Left lung (tissue), 10 donors: ENCODE data around the gene GPR15. TPM values are rescaled to one million over a fixed set of nuclear protein-coding genes. Genes with fewer than 3 reads are reported as not detected.

Experiments
- ATAC-seq: fragments of 200-7000 bp; cut with Tn5 transposase; one replicate; pipeline ENCODE4 v1.9.1; 2020; ENCODE audit warnings: moderate library complexity
- DNase-seq, 4 donors: peaks; one replicate each; pipeline ENCODE4 v3.0.0-alpha.2; 2013 to 2020
- H3K27ac ChIP-seq, 2 donors: fragments of 200-600 bp; sonication (generic) in 1 of 2; one replicate each; pipeline versions ENCODE4 v1.5.0 to v1.8.0; 2020 to 2021
- H3K27me3 ChIP-seq, 2 donors: fragments of 200-600 bp; sonication (generic) in 1 of 2; one replicate each; pipeline versions ENCODE4 v1.5.0 to v1.8.0; 2020 to 2021
- H3K36me3 ChIP-seq, 2 donors: fragments of 200-600 bp; sonication (generic) in 1 of 2; one replicate each; pipeline versions ENCODE4 v1.5.0 to v1.8.0; 2020 to 2021
- H3K4me1 ChIP-seq, 2 donors: fragments of 200-600 bp; one replicate each; pipeline ENCODE4 v1.8.0; 2021
- H3K4me3 ChIP-seq, 2 donors: fragments of 200-600 bp; sonication (generic) in 1 of 2; one replicate each; pipeline versions ENCODE4 v1.5.0 to v1.8.0; 2020 to 2021; ENCODE audit warnings: mild to moderate bottlenecking in 1 of 2
- H3K9me3 ChIP-seq, 2 donors: fragments of 200-600 bp; sonication (generic) in 1 of 2; one replicate each; pipeline versions ENCODE4 v1.5.0 to v1.8.0; 2020 to 2021
- CTCF ChIP-seq, 2 donors: fragments of 200-600 bp; sonication (generic) in 1 of 2; IDR thresholded peaks; one replicate each; pipeline versions ENCODE4 v1.5.0 to v1.8.0; 2021; ENCODE audit warnings: antibody characterized with exemption in 2 of 2
- intact Hi-C, 2 donors: fragments of 100-400 bp; cut with DNase I; formaldehyde crosslinking; loops; one replicate each; pipeline versions ENCODE4 v1.11.2 to v1.14.2; 2022
- polyA plus RNA-seq, 6 donors: library from polyadenylated mRNA; unstranded; fragments of 120-200 nt; gene quantifications; one replicate each; pipeline ENCODE4 v1.2.1, GENCODE V29; 2013; ENCODE audit not compliant: insufficient read length in 6 of 6
- total RNA-seq, 2 donors: library from RNA; stranded (reverse); fragmentation: NEBNext Ultra II Directional; extraction: Animal tissue kit (Norgen Biotek cat#: 25700); gene quantifications; one replicate each; pipeline ENCODE4 v1.2.1, GENCODE V29; 2021
- donor health status: DM: no; HTN: yes; CAD: no.
- donor health status: DM: no; HTN: no; CAD: no.

Gene GPR15
- total and polyA plus RNA-seq, 8 donors = 0.58 TPM; not detected in 7

GRCh38 chr3:98529856-98530459 is 1.8 kb upstream of the GPR15 start:
- no peak overlapping the region for H3K27ac ChIP-seq
- no peaks in the 10 kb centered on the region for H3K4me1 ChIP-seq
- ATAC-seq (no peak), DNase-seq (no peak)
- H3K36me3 ChIP-seq = no peaks in the 10 kb centered on the region
- no peaks in the 10 kb centered on the region for H3K9me3 ChIP-seq
- no peak overlapping the region for H3K4me3 ChIP-seq
- intact Hi-C loops = no loop called here
- no peak for TF ChIP-seq CTCF (IDR thresholded peaks at IDR 0.05)
- H3K27me3 ChIP-seq = no peaks in the 10 kb centered on the region

GRCh38 chr3:98530676-98531075 is 1.1 kb upstream of the GPR15 start:
- Histone ChIP-seq H3K27ac (no peak overlapping the region), H3K4me3 (no peak overlapping the region), H3K4me1 (no peaks in the 10 kb centered on the region), H3K9me3 (no peaks in the 10 kb centered on the region), H3K27me3 (no peaks in the 10 kb centered on the region), H3K36me3 (no peaks in the 10 kb centered on the region)
- DNase-seq (no peak), ATAC-seq (no peak)
- intact Hi-C loops = no loop called here
- TF ChIP-seq CTCF (IDR thresholded peaks at IDR 0.05) = no peak

GRCh38 chr3:98532275-98532637 is 478 bp downstream of the GPR15 start:
- intact Hi-C loops = no loop called here
- no peak for ATAC-seq
- TF ChIP-seq CTCF (IDR thresholded peaks at IDR 0.05) = no peak
- no peaks in the 10 kb centered on the region for H3K4me1 ChIP-seq
- H3K27me3 ChIP-seq = no peaks in the 10 kb centered on the region
- H3K9me3 ChIP-seq = no peaks in the 10 kb centered on the region
- no peak overlapping the region for H3K4me3 ChIP-seq
- no peak for DNase-seq
- no peaks in the 10 kb centered on the region for H3K36me3 ChIP-seq
- H3K27ac ChIP-seq = no peak overlapping the region

- Histone ChIP-seq H3K4me1 (no peaks in the 10 kb centered on the region), H3K4me3 (no peak overlapping the region), H3K9me3 (no peaks in the 10 kb centered on the region), H3K36me3 (no peaks in the 10 kb centered on the region), H3K27ac (no peak overlapping the region), H3K27me3 (no peaks in the 10 kb centered on the region)
- ATAC-seq (no peak), DNase-seq (no peak)
- no peak for TF ChIP-seq CTCF (IDR thresholded peaks at IDR 0.05)
- intact Hi-C loops = no loop called here
Measured at GRCh38 chr3:98532709-98533571, 1.2 kb downstream of the GPR15 start.

- intact Hi-C loops = no loop called here
- Histone ChIP-seq H3K9me3 (no peaks in the 10 kb centered on the region), H3K36me3 (no peaks in the 10 kb centered on the region), H3K4me3 (no peak overlapping the region), H3K4me1 (no peaks in the 10 kb centered on the region), H3K27ac (no peak overlapping the region), H3K27me3 (no peaks in the 10 kb centered on the region)
- no peak for DNase-seq
- no peak for ATAC-seq
- TF ChIP-seq CTCF (IDR thresholded peaks at IDR 0.05) = no peak
Measured at GRCh38 chr3:98534168-98534567, 2.4 kb downstream of the GPR15 start.
